NCI-H526 treated with DMSO at 0.1 percent for 48 hours (cell line): ENCODE results near the gene ASNSD1.

ENCODE experiments used
- DNase-seq: peaks from one replicate; lab custom pipeline; 2025; lab: John Stamatoyannopoulos, UW

Gene ASNSD1

GRCh38 chr2:189661148-189661956, at the start of gene ASNSD1:
TSS of gene ASNSD1 (plus strand) at chr2:189661459. CDS start at chr2:189666133, 4,674 bp downstream.
- DNase-seq = peak; percentile 99

- no peak for DNase-seq
These were observed 48.1 kb upstream of the ASNSD1 start for GRCh38 chr2:189613077-189613636.

- DNase-seq = no peak
These were observed 47.4 kb upstream of the ASNSD1 start for GRCh38 chr2:189613650-189614420.

GRCh38 chr2:189614585-189614984, 46.7 kb upstream of the ASNSD1 start:
- DNase-seq = no peak

DNA sequence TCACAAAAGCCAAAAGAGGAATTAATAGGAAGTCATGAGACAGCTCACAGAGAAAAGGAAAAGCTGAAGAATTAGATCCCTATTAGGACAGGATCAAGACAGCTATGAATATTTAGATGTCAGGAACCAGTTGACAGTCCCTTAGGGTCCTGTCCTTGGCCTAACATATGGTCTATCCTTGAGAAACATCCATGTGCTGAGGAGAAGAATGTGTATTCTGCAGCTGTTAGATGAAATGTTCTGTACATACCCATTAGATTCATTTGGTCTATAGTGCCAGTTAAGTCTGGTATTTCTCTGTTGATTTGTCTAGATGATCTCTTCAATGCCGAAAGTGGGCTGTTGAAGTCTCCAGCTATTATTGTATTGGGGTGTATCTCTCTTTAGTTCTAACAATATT, 43.1 kb upstream of the ASNSD1 start:
- no peak for DNase-seq

DNA sequence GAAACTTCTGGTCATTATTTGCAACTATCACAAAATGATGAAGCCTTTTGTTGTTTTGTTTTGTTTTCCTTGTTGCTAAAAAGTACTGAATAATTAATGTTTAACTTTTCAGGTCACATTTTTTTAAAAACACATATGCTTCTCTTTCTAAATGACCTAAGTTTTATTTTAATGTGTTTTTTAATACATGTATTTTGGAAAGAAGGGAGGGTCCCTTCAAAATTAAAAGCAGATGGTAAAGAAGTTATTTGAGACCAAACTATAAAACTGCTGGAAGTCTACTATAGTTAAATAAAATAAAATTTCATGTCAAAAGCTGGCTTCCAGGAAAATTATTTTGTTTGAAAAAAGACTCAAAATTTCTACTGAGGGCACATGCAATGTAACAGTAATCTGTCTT, 39.5 kb upstream of the ASNSD1 start:
- no peak for DNase-seq

DNA sequence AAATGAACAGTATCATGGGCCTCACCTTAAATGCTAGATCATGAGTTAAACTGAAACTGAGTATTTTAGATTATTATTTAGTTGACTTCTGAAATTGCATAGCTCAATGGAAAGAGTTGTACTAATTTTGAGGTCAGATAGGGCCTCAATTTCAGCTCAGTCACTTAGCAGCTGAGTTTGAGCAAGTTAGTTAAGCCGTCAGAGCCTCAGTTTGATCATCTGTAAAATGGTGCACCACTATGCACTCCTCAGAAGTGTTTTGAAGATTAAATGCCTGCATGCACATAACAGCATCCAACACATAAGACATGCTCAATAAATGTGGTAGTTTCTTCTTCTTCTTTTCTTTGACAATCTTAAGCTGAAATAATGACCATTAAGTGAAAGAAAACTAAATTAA, 38.2 kb upstream of the ASNSD1 start:
- DNase-seq = no peak

- no peak for DNase-seq
These were observed 36.5 kb upstream of the ASNSD1 start for GRCh38 chr2:189624648-189625355.

DNA sequence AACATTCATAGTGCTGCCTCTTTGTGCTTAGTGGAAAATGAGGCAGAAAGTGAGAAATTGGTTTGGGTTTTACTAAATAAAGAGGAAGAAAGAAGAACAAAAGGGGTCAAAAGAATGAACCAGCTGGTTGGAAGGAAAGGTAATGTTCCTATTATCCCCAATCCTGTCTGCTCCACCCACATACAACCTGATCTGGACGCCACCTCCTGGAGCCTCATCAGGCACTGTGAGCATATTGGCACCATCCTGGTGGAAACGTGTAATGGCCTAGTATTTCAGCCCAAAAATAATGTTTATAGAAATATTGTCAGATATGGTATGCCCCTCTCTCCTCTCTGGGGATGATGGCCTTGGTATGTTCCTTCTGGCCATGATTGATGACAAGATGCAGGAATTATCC, 35.6 kb upstream of the ASNSD1 start:
- no peak for DNase-seq

DNA sequence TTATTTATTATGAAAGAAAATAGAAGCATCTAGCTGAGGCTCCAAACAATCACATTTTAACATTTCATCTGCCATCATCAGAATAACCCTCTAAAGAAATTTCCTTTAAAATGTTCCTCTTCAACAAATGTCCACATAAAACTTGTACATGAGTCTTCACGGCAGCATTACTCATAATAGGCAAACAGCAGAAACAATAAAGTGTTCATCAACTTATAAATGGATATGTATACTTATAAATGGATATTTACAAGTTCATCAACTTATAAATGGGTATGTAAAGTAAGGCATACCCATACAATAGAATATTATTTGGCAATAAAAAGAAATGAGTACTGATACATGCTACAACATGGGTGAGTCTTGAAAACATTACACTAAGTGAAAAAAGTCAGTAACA, 33.5 kb upstream of the ASNSD1 start:
- no peak for DNase-seq

- no peak for DNase-seq
These were observed 32.3 kb upstream of the ASNSD1 start for GRCh38 chr2:189628817-189629530.

- DNase-seq = no peak
These were observed 31.5 kb upstream of the ASNSD1 start for GRCh38 chr2:189629531-189630453.

DNA sequence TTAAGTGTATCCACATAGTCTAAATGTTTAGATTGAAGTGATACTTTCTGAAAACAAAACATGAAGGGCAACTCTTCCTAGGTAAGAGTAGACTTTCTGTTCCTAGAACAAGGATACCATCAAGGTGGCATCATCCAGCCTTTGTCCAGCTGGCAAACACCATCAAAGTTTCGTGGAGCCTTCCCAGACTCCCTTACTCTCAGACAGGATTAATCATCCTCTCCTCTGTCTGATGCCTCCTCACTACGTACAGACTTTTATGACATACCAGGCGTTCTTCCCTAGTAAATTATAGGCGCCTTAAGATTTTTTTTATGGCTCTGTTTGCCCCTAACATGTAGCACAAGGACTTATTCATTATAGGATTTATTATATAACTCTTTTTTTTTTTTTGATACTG, 29.4 kb upstream of the ASNSD1 start:
- DNase-seq = no peak

GRCh38 chr2:189633392-189633811, 27.9 kb upstream of the ASNSD1 start:
- no peak for DNase-seq

DNA sequence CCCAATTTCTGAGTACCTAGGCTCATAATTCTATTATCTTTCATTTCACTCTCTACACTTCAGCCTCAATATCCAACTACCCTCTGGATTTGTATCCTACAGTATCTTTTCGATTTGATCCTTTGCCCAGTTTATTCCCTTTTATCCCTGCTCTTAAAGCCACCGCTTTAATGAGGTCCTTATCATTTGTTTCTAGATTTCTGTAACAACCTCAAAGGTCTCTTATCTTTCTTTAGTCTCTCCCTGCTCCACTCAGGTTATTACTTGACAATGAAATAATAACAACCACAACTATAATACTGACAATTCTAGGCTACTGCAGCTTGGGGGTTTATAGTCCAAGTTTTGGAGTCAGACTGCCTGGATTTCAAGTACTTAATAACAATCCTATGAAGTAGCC, 25.9 kb upstream of the ASNSD1 start:
- no peak for DNase-seq

GRCh38 chr2:189638301-189639006, 22.8 kb upstream of the ASNSD1 start:
- DNase-seq = no peak

DNA sequence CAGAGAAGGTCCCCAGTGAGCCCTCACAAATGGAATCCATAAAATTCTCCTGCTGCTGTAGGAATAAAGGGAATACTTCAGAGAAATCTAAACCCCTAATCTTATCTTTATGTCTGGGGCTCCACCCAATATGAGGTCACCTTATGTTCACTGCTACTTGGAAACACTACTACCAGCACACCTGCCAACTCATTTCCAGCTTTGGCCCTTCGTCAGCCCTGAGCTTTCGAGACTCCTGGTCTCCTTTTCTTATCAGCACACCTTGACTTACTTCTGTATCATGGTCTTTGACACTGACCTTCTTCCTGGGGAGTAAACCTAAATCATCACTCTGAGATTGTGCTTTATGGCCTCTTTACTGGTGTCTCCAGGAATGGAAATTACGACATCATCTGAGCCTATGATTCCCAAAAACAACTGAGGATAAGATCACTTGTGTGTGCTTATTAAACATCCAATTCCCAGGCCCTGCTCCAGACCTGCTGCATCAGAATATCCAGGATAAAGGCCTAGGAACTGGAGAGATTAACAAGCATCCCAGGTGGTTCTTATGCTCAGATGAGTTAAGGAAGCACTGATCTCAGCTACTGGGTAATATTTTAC, 22.2 kb upstream of the ASNSD1 start:
- DNase-seq = no peak

DNA sequence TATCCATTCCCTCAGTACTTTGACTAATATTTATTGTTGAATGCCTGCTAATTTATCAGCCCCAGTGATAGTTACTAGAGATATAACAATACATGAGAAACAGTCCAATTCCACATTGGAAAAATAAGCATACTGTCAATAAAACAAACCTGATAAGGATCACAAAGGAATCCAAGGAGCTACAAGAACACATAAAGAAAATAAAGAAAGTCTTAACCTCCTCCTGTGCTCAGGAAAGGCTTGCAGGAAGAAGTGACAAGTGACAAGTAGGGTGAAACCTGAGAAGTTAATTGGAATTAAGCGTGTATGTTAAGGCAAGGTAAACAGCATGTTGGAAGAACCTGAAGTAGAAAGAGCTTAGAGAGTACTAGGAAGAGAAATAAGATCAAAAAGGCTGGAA, 20.3 kb upstream of the ASNSD1 start:
- DNase-seq = no peak

- DNase-seq = no peak
These were observed 19.7 kb upstream of the ASNSD1 start for GRCh38 chr2:189641590-189641989.

- no peak for DNase-seq
These were observed 14.7 kb upstream of the ASNSD1 start for GRCh38 chr2:189646521-189646920.
